ENCODE results near the gene VN1R4.
A peak's percentile ranks its signal among the peaks of the same experiment; 100 is the strongest.
"Not testable (repeated sequence)": the region's sequence is repeated elsewhere in the genome, so short reads cannot be mapped to it uniquely, and the experiment has no call there.

The VN1R4 gene

GRCh38 chr19:53246498-53246897 lies 21.0 kb downstream of the VN1R4 start:
- TF ChIP-seq CTCF (IDR thresholded peaks at IDR 0.05; ENCODE audit: extremely low read depth, insufficient read depth, missing control alignments): no peak
- in situ Hi-C loops (cut with MboI; ENCODE audit: low pct_unique_long_range_greater_than_20kb, low sequenced_read_pairs, unreplicated experiment): no loop called here
- DNase-seq (ENCODE audit: low spot score): peak; percentile 25

- DNase-seq (ENCODE audit: low spot score): no peak
- no peak for TF ChIP-seq CTCF (IDR thresholded peaks at IDR 0.05; ENCODE audit: extremely low read depth, insufficient read depth, missing control alignments)
- in situ Hi-C loops (cut with MboI; ENCODE audit: low pct_unique_long_range_greater_than_20kb, low sequenced_read_pairs, unreplicated experiment): no loop called here
Observed at GRCh38 chr19:53237114-53237777, 30.3 kb downstream of the VN1R4 start.

- in situ Hi-C loops (cut with MboI; ENCODE audit: low pct_unique_long_range_greater_than_20kb, low sequenced_read_pairs, unreplicated experiment): no loop called here
- no peak for DNase-seq (ENCODE audit: low spot score)
- TF ChIP-seq CTCF (IDR thresholded peaks at IDR 0.05; ENCODE audit: extremely low read depth, insufficient read depth, missing control alignments): no peak
Observed at GRCh38 chr19:53224606-53225005, 42.9 kb downstream of the VN1R4 start.

- in situ Hi-C loops (cut with MboI; ENCODE audit: low pct_unique_long_range_greater_than_20kb, low sequenced_read_pairs, unreplicated experiment); DNase-seq (ENCODE audit: low spot score): not testable (repeated sequence)
Observed at GRCh38 chr19:53222716-53223115, 44.8 kb downstream of the VN1R4 start.

Measured in GM13977 (cell line).